Measurements from ENCODE around the gene CTXND1.

Gene CTXND1

GRCh38 chr15:80277147-80277546, 25.1 kb upstream of the CTXND1 start:
- Histone ChIP-seq H3K9ac (ENCODE audit: low read depth in 1 of 2, low read length in 2 of 2) (no peak overlapping the region), H3K27ac (ENCODE audit: low read depth in 2 of 2, low read length in 2 of 2) (no peak overlapping the region), H3K4me1 (ENCODE audit: control insufficient read depth in 2 of 2, insufficient read depth in 2 of 2, low read length in 2 of 2) (no peaks in the 10 kb centered on the region), H3K36me3 (ENCODE audit: control insufficient read depth in 2 of 2, insufficient read depth in 2 of 2, low read length in 2 of 2) (no peaks in the 10 kb centered on the region), H3K27me3 (ENCODE audit: control insufficient read depth in 2 of 2, insufficient read depth in 2 of 2, low read length in 2 of 2) (no peaks in the 10 kb centered on the region), H3K9me3 (ENCODE audit: control insufficient read depth in 2 of 2, low read length in 2 of 2) (no peaks in the 10 kb centered on the region), H3K4me3 (ENCODE audit: low read length in 2 of 2) (no peak overlapping the region)

DNA sequence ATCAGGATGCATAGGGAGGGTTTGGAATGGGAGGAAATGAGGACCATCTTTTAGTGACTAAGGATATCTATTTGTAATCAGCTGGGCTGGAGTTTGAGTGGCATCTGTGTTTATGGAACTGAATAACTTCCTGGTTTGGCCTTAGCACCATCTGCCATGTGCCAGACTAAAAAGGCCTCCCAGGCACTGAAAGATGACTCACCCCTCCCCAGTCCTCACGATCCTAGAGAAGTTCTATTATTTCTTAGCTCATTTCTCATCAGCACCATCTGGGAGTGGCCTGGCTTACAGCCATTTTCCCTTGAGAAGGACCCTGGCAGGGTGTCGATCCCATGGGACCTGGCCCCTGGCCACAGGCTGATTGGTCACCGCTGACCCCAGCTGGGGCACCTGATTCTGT, 23.9 kb upstream of the CTXND1 start:
- H3K4me1 ChIP-seq (ENCODE audit: control insufficient read depth in 2 of 2, insufficient read depth in 2 of 2, low read length in 2 of 2): no peaks in the 10 kb centered on the region
- no peak overlapping the region for H3K27ac ChIP-seq (ENCODE audit: low read depth in 2 of 2, low read length in 2 of 2)
- no peaks in the 10 kb centered on the region for H3K9me3 ChIP-seq (ENCODE audit: control insufficient read depth in 2 of 2, low read length in 2 of 2)
- H3K36me3 ChIP-seq (ENCODE audit: control insufficient read depth in 2 of 2, insufficient read depth in 2 of 2, low read length in 2 of 2): no peaks in the 10 kb centered on the region
- H3K9ac ChIP-seq (ENCODE audit: low read depth in 1 of 2, low read length in 2 of 2): no peak overlapping the region
- no peak overlapping the region for H3K4me3 ChIP-seq (ENCODE audit: low read length in 2 of 2)
- H3K27me3 ChIP-seq (ENCODE audit: control insufficient read depth in 2 of 2, insufficient read depth in 2 of 2, low read length in 2 of 2): no peaks in the 10 kb centered on the region

GRCh38 chr15:80274996-80275395, 23.0 kb upstream of the CTXND1 start:
- no peaks in the 10 kb centered on the region for H3K9me3 ChIP-seq (ENCODE audit: control insufficient read depth in 2 of 2, low read length in 2 of 2)
- H3K4me1 ChIP-seq (ENCODE audit: control insufficient read depth in 2 of 2, insufficient read depth in 2 of 2, low read length in 2 of 2): no peaks in the 10 kb centered on the region
- no peaks in the 10 kb centered on the region for H3K27me3 ChIP-seq (ENCODE audit: control insufficient read depth in 2 of 2, insufficient read depth in 2 of 2, low read length in 2 of 2)
- no peak overlapping the region for H3K4me3 ChIP-seq (ENCODE audit: low read length in 2 of 2)
- no peaks in the 10 kb centered on the region for H3K36me3 ChIP-seq (ENCODE audit: control insufficient read depth in 2 of 2, insufficient read depth in 2 of 2, low read length in 2 of 2)
- H3K27ac ChIP-seq (ENCODE audit: low read depth in 2 of 2, low read length in 2 of 2): no peak overlapping the region
- H3K9ac ChIP-seq (ENCODE audit: low read depth in 1 of 2, low read length in 2 of 2): no peak overlapping the region

GRCh38 chr15:80274554-80274953, 22.5 kb upstream of the CTXND1 start:
- no peaks in the 10 kb centered on the region for H3K36me3 ChIP-seq (ENCODE audit: control insufficient read depth in 2 of 2, insufficient read depth in 2 of 2, low read length in 2 of 2)
- H3K4me1 ChIP-seq (ENCODE audit: control insufficient read depth in 2 of 2, insufficient read depth in 2 of 2, low read length in 2 of 2): no peaks in the 10 kb centered on the region

DNA sequence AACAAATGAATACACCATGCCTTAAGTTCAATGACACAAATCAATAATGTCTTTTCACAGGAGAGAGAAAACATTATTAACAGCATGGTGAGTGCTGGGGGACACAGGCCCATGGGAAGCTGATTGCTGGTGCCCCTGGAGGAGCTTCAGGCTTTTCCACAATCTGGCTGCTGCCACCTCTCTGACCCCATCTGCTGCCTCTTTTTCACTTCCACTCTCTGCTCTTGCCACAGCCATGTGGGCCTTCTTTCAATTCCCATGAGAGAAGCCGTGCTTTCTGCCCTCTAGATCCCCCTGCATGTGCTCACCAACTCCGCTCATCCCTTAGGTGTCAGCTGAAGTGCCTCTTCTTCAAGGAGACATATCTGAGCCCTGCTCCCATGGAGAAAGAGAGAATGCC, 21.0 kb upstream of the CTXND1 start:
- H3K9me3 ChIP-seq (ENCODE audit: control insufficient read depth in 2 of 2, low read length in 2 of 2): no peaks in the 10 kb centered on the region
- H3K4me3 ChIP-seq (ENCODE audit: low read length in 2 of 2): no peak overlapping the region
- H3K9ac ChIP-seq (ENCODE audit: low read depth in 1 of 2, low read length in 2 of 2): no peak overlapping the region
- no peaks in the 10 kb centered on the region for H3K27me3 ChIP-seq (ENCODE audit: control insufficient read depth in 2 of 2, insufficient read depth in 2 of 2, low read length in 2 of 2)
- no peak overlapping the region for H3K27ac ChIP-seq (ENCODE audit: low read depth in 2 of 2, low read length in 2 of 2)
- H3K36me3 ChIP-seq (ENCODE audit: control insufficient read depth in 2 of 2, insufficient read depth in 2 of 2, low read length in 2 of 2): no peaks in the 10 kb centered on the region
- H3K4me1 ChIP-seq (ENCODE audit: control insufficient read depth in 2 of 2, insufficient read depth in 2 of 2, low read length in 2 of 2): no peaks in the 10 kb centered on the region

More at GRCh38 chr15:80274554-80274953, 22.5 kb upstream of the CTXND1 start:
- Histone ChIP-seq H3K9ac (ENCODE audit: low read depth in 1 of 2, low read length in 2 of 2) (no peak overlapping the region), H3K27ac (ENCODE audit: low read depth in 2 of 2, low read length in 2 of 2) (no peak overlapping the region), H3K9me3 (ENCODE audit: control insufficient read depth in 2 of 2, low read length in 2 of 2) (no peaks in the 10 kb centered on the region), H3K27me3 (ENCODE audit: control insufficient read depth in 2 of 2, insufficient read depth in 2 of 2, low read length in 2 of 2) (no peaks in the 10 kb centered on the region), H3K4me3 (ENCODE audit: low read length in 2 of 2) (no peak overlapping the region)

DNA sequence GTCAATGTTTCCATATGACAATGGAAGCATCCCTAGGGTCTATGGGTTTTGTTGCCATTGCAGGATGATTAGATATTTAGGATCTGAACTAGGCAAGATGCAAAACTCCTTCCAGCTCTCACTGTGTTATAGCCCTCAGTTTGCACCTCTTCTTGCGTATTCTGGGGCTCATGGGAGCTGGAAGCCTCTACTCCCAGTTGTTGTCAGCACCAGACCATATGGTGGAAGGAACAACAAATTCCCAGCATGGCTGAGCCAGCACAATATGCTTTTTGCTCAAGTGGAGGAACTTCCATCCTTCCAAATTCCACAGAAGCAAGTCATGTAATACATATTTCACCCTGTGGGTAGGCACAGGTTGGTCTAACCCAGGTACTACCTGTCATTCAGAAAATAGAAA, 18.5 kb upstream of the CTXND1 start:
- no peaks in the 10 kb centered on the region for H3K36me3 ChIP-seq (ENCODE audit: control insufficient read depth in 2 of 2, insufficient read depth in 2 of 2, low read length in 2 of 2)
- H3K27ac ChIP-seq (ENCODE audit: low read depth in 2 of 2, low read length in 2 of 2): no peak overlapping the region
- H3K9ac ChIP-seq (ENCODE audit: low read depth in 1 of 2, low read length in 2 of 2): no peak overlapping the region
- no peaks in the 10 kb centered on the region for H3K9me3 ChIP-seq (ENCODE audit: control insufficient read depth in 2 of 2, low read length in 2 of 2)
- no peaks in the 10 kb centered on the region for H3K27me3 ChIP-seq (ENCODE audit: control insufficient read depth in 2 of 2, insufficient read depth in 2 of 2, low read length in 2 of 2)
- no peak overlapping the region for H3K4me3 ChIP-seq (ENCODE audit: low read length in 2 of 2)
- H3K4me1 ChIP-seq (ENCODE audit: control insufficient read depth in 2 of 2, insufficient read depth in 2 of 2, low read length in 2 of 2): no peaks in the 10 kb centered on the region

DNA sequence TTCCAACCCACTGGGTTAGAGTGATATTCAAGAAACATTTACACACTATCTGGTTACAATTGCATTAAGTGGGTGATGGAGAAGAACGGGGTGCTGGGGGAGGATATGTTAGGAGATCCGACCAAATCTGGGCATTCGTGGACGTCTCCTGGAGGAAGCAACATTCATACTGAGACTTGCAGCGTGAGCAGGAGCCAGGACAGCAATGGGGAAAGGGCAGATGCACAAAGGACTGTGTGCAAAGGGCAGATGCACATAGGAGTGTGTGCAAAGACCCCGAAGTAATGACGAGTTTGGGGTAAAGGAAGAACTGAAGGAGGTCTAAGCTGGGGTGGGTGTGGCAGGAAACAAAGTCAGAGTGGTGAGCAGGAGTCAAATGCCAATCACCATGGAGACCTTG, 16.1 kb upstream of the CTXND1 start:
- H3K4me3 ChIP-seq (ENCODE audit: low read length in 2 of 2): no peak overlapping the region
- H3K36me3 ChIP-seq (ENCODE audit: control insufficient read depth in 2 of 2, insufficient read depth in 2 of 2, low read length in 2 of 2): no peaks in the 10 kb centered on the region
- no peak overlapping the region for H3K27ac ChIP-seq (ENCODE audit: low read depth in 2 of 2, low read length in 2 of 2)
- H3K9me3 ChIP-seq (ENCODE audit: control insufficient read depth in 2 of 2, low read length in 2 of 2): no peaks in the 10 kb centered on the region
- no peaks in the 10 kb centered on the region for H3K4me1 ChIP-seq (ENCODE audit: control insufficient read depth in 2 of 2, insufficient read depth in 2 of 2, low read length in 2 of 2)
- H3K27me3 ChIP-seq (ENCODE audit: control insufficient read depth in 2 of 2, insufficient read depth in 2 of 2, low read length in 2 of 2): no peaks in the 10 kb centered on the region
- no peak overlapping the region for H3K9ac ChIP-seq (ENCODE audit: low read depth in 1 of 2, low read length in 2 of 2)

DNA sequence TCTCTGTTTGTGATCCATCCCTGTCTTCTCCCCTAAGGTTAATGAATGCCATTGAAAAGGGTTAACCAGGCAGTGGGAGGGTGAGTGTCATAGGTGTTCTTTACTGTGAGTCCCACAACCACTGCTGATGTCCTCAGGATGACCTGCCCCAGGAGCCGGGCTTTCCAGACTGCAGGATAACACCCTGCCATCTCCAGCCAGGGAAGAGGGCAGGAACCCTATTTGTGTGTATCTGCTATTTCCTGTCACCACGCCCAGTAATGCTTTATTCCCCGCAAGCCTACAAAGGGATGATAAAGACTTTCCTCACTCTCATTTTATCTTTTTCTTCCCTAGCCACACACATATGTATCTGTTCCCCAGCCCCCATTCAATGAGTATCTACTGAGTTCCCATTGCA, 15.6 kb upstream of the CTXND1 start:
- Histone ChIP-seq H3K4me1 (ENCODE audit: control insufficient read depth in 2 of 2, insufficient read depth in 2 of 2, low read length in 2 of 2) (no peaks in the 10 kb centered on the region), H3K27ac (ENCODE audit: low read depth in 2 of 2, low read length in 2 of 2) (no peak overlapping the region), H3K36me3 (ENCODE audit: control insufficient read depth in 2 of 2, insufficient read depth in 2 of 2, low read length in 2 of 2) (no peaks in the 10 kb centered on the region), H3K4me3 (ENCODE audit: low read length in 2 of 2) (no peak overlapping the region), H3K9me3 (ENCODE audit: control insufficient read depth in 2 of 2, low read length in 2 of 2) (no peaks in the 10 kb centered on the region), H3K27me3 (ENCODE audit: control insufficient read depth in 2 of 2, insufficient read depth in 2 of 2, low read length in 2 of 2) (no peaks in the 10 kb centered on the region), H3K9ac (ENCODE audit: low read depth in 1 of 2, low read length in 2 of 2) (no peak overlapping the region)

DNA sequence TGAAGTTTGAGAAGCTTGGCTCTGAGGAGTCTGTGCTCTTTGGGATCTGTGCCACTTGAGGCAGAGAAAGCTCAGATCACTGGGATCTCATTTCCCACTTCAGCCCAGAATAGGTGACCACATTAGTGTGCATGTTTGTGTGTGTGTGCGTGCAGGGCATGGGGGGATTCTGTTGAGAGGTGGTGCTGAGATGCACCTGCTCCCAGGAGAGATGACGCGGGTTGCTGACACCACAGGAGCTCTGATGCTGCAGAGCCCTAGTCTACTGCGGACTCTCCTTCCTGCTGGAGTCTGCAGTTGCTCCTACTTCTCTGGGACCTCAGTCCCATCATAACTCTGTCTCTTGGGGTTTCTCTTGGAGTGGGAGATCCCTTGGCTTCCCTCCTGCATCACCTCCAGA, 14.7 kb upstream of the CTXND1 start:
- H3K9me3 ChIP-seq (ENCODE audit: control insufficient read depth in 2 of 2, low read length in 2 of 2): no peaks in the 10 kb centered on the region
- H3K27me3 ChIP-seq (ENCODE audit: control insufficient read depth in 2 of 2, insufficient read depth in 2 of 2, low read length in 2 of 2): no peaks in the 10 kb centered on the region
- H3K4me1 ChIP-seq (ENCODE audit: control insufficient read depth in 2 of 2, insufficient read depth in 2 of 2, low read length in 2 of 2): no peaks in the 10 kb centered on the region
- no peak overlapping the region for H3K27ac ChIP-seq (ENCODE audit: low read depth in 2 of 2, low read length in 2 of 2)
- H3K9ac ChIP-seq (ENCODE audit: low read depth in 1 of 2, low read length in 2 of 2): no peak overlapping the region
- no peaks in the 10 kb centered on the region for H3K36me3 ChIP-seq (ENCODE audit: control insufficient read depth in 2 of 2, insufficient read depth in 2 of 2, low read length in 2 of 2)
- H3K4me3 ChIP-seq (ENCODE audit: low read length in 2 of 2): no peak overlapping the region

DNA sequence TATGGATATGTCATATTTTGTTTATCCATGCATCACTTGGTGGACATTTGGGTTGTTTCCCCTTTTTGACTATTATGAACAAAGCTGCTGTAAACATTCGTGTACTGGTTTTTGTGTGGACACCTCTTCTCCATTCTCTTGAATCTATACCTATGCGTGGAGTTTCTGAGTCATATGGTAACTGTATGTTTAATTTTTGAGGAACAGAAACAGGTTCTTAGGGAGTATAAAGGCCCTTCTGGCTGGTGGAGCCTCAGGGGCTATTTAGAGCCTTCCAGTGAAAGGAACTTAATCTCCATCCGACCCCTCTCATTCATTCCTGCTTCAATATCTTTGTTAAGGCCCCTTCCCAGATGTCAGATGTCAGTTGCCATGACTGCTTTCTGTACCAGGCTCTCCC, 14.1 kb upstream of the CTXND1 start:
- Histone ChIP-seq H3K9ac (ENCODE audit: low read depth in 1 of 2, low read length in 2 of 2) (no peak overlapping the region), H3K27ac (ENCODE audit: low read depth in 2 of 2, low read length in 2 of 2) (no peak overlapping the region), H3K4me1 (ENCODE audit: control insufficient read depth in 2 of 2, insufficient read depth in 2 of 2, low read length in 2 of 2) (no peaks in the 10 kb centered on the region), H3K9me3 (ENCODE audit: control insufficient read depth in 2 of 2, low read length in 2 of 2) (no peaks in the 10 kb centered on the region), H3K4me3 (ENCODE audit: low read length in 2 of 2) (no peak overlapping the region), H3K36me3 (ENCODE audit: control insufficient read depth in 2 of 2, insufficient read depth in 2 of 2, low read length in 2 of 2) (no peaks in the 10 kb centered on the region), H3K27me3 (ENCODE audit: control insufficient read depth in 2 of 2, insufficient read depth in 2 of 2, low read length in 2 of 2) (no peaks in the 10 kb centered on the region)

DNA sequence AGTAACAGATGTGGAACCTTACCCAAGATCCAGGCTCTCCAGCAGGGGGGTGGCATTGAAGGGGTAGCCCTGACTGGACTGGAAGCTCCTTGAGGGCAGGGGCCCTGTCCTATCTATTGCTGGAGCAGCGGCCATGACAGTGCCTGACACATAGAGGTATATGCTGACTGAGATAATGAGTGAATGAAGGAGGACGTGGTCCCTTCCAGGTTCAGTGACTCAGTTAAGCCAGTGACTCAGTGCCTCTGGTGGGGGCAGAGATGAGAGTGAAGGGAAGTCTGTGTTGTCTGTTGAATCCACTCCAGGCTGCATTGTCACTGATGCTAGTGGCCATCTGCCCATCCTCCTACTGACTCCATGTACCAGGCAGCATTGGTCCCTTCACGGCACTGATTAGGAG, 13.0 kb upstream of the CTXND1 start:
- H3K27ac ChIP-seq (ENCODE audit: low read depth in 2 of 2, low read length in 2 of 2): no peak overlapping the region
- no peaks in the 10 kb centered on the region for H3K27me3 ChIP-seq (ENCODE audit: control insufficient read depth in 2 of 2, insufficient read depth in 2 of 2, low read length in 2 of 2)
- H3K4me3 ChIP-seq (ENCODE audit: low read length in 2 of 2): no peak overlapping the region
- no peaks in the 10 kb centered on the region for H3K9me3 ChIP-seq (ENCODE audit: control insufficient read depth in 2 of 2, low read length in 2 of 2)
- H3K4me1 ChIP-seq (ENCODE audit: control insufficient read depth in 2 of 2, insufficient read depth in 2 of 2, low read length in 2 of 2): no peaks in the 10 kb centered on the region
- H3K36me3 ChIP-seq (ENCODE audit: control insufficient read depth in 2 of 2, insufficient read depth in 2 of 2, low read length in 2 of 2): no peaks in the 10 kb centered on the region
- H3K9ac ChIP-seq (ENCODE audit: low read depth in 1 of 2, low read length in 2 of 2): no peak overlapping the region

Measured in mucosa of rectum (tissue), 2 donors.